LNCAP (cell line): ENCODE measurements around the gene SLC25A45.

Experiments
- CTCF ChIP-seq: fragments of 450-650 bp; IDR thresholded peaks from 2 replicates; pipeline ENCODE4 v1.5.1; 2017; ENCODE audit warnings: mild to moderate bottlenecking

Gene SLC25A45

GRCh38 chr11:65422633-65423515, 40.4 kb upstream of the SLC25A45 start, which contains the start of gene NEAT1:
NEAT1 (plus strand) TSS chr11:65422798.
- TF ChIP-seq CTCF = no peak

- TF ChIP-seq CTCF = no peak
Measured at GRCh38 chr11:65421794-65422632, 39.6 kb upstream of the SLC25A45 start.

GRCh38 chr11:65420979-65421793, 38.7 kb upstream of the SLC25A45 start:
- no peak for TF ChIP-seq CTCF

- TF ChIP-seq CTCF = no peak
Measured at GRCh38 chr11:65420506-65420905, 38.1 kb upstream of the SLC25A45 start.

- no peak for TF ChIP-seq CTCF
Measured at GRCh38 chr11:65419772-65420481, 37.5 kb upstream of the SLC25A45 start.

- TF ChIP-seq CTCF = no peak
Measured at GRCh38 chr11:65419460-65419771, 37.0 kb upstream of the SLC25A45 start.
